ENCODE measurements around the gene KRTAP10-2.

Gene KRTAP10-2

GRCh38 chr21:44530903-44531605 is 20.3 kb downstream of the KRTAP10-2 start:
- no peak for DNase-seq
- in situ Hi-C loops (cut with HindIII; ENCODE audit: low pct_ligation_motif_present, low pct_unique_long_range_greater_than_20kb, low sequenced_read_pairs): no loop called here

GRCh38 chr21:44530221-44530902 is 20.9 kb downstream of the KRTAP10-2 start:
- in situ Hi-C loops (cut with HindIII; ENCODE audit: low pct_ligation_motif_present, low pct_unique_long_range_greater_than_20kb, low sequenced_read_pairs): no loop called here
- DNase-seq: no peak

- no peak for DNase-seq
Measured at GRCh38 chr21:44529503-44530125, 21.7 kb downstream of the KRTAP10-2 start.

GRCh38 chr21:44529011-44529421 is 22.3 kb downstream of the KRTAP10-2 start:
- in situ Hi-C loops (cut with HindIII; ENCODE audit: low pct_ligation_motif_present, low pct_unique_long_range_greater_than_20kb, low sequenced_read_pairs): no loop called here
- DNase-seq: no peak

More at GRCh38 chr21:44529503-44530125, 21.7 kb downstream of the KRTAP10-2 start:
- in situ Hi-C loops (cut with HindIII; ENCODE audit: low pct_ligation_motif_present, low pct_unique_long_range_greater_than_20kb, low sequenced_read_pairs): no loop called here

- in situ Hi-C loops (cut with HindIII; ENCODE audit: low pct_ligation_motif_present, low pct_unique_long_range_greater_than_20kb, low sequenced_read_pairs): no loop called here
Measured at GRCh38 chr21:44528634-44528995, 22.7 kb downstream of the KRTAP10-2 start.

GRCh38 chr21:44527983-44528633 is 23.2 kb downstream of the KRTAP10-2 start:
- in situ Hi-C loops (cut with HindIII; ENCODE audit: low pct_ligation_motif_present, low pct_unique_long_range_greater_than_20kb, low sequenced_read_pairs): no loop called here
- no peak for DNase-seq

More at GRCh38 chr21:44528634-44528995, 22.7 kb downstream of the KRTAP10-2 start:
- DNase-seq: no peak

- in situ Hi-C loops (cut with HindIII; ENCODE audit: low pct_ligation_motif_present, low pct_unique_long_range_greater_than_20kb, low sequenced_read_pairs): no loop called here
- no peak for DNase-seq
Measured at GRCh38 chr21:44527156-44527982, 23.9 kb downstream of the KRTAP10-2 start.

- in situ Hi-C loops (cut with HindIII; ENCODE audit: low pct_ligation_motif_present, low pct_unique_long_range_greater_than_20kb, low sequenced_read_pairs): no loop called here
- no peak for DNase-seq
Measured at GRCh38 chr21:44526096-44526997, 25.0 kb downstream of the KRTAP10-2 start.

GRCh38 chr21:44525391-44526095 is 25.8 kb downstream of the KRTAP10-2 start:
- in situ Hi-C loops (cut with HindIII; ENCODE audit: low pct_ligation_motif_present, low pct_unique_long_range_greater_than_20kb, low sequenced_read_pairs): no loop called here
- no peak for DNase-seq

GRCh38 chr21:44524414-44525371 is 26.6 kb downstream of the KRTAP10-2 start:
- no peak for DNase-seq
- in situ Hi-C loops (cut with HindIII; ENCODE audit: low pct_ligation_motif_present, low pct_unique_long_range_greater_than_20kb, low sequenced_read_pairs): no loop called here

GRCh38 chr21:44523567-44524413 is 27.5 kb downstream of the KRTAP10-2 start:
- no peak for DNase-seq
- in situ Hi-C loops (cut with HindIII; ENCODE audit: low pct_ligation_motif_present, low pct_unique_long_range_greater_than_20kb, low sequenced_read_pairs): no loop called here

GRCh38 chr21:44522753-44523204 is 28.5 kb downstream of the KRTAP10-2 start:
- no peak for DNase-seq
- in situ Hi-C loops (cut with HindIII; ENCODE audit: low pct_ligation_motif_present, low pct_unique_long_range_greater_than_20kb, low sequenced_read_pairs): no loop called here

- in situ Hi-C loops (cut with HindIII; ENCODE audit: low pct_ligation_motif_present, low pct_unique_long_range_greater_than_20kb, low sequenced_read_pairs): no loop called here
- DNase-seq: no peak
Measured at GRCh38 chr21:44521928-44522752, 29.2 kb downstream of the KRTAP10-2 start.

- DNase-seq: no peak
Measured at GRCh38 chr21:44521301-44521927, 29.9 kb downstream of the KRTAP10-2 start.

More at GRCh38 chr21:44521301-44521927, 29.9 kb downstream of the KRTAP10-2 start:
- in situ Hi-C loops (cut with HindIII; ENCODE audit: low pct_ligation_motif_present, low pct_unique_long_range_greater_than_20kb, low sequenced_read_pairs): no loop called here
